ENCODE measurements around the gene TRIM42.

Gene TRIM42

GRCh38 chr3:140677764-140678163 is at the start of gene TRIM42:
TSS of gene TRIM42 (plus strand) at chr3:140678064. CDS start at chr3:140678230, 166 bp downstream.
- DNase-seq: no peak

- no peak for DNase-seq
These were observed 49.3 kb upstream of the TRIM42 start for GRCh38 chr3:140628606-140629005.

DNA sequence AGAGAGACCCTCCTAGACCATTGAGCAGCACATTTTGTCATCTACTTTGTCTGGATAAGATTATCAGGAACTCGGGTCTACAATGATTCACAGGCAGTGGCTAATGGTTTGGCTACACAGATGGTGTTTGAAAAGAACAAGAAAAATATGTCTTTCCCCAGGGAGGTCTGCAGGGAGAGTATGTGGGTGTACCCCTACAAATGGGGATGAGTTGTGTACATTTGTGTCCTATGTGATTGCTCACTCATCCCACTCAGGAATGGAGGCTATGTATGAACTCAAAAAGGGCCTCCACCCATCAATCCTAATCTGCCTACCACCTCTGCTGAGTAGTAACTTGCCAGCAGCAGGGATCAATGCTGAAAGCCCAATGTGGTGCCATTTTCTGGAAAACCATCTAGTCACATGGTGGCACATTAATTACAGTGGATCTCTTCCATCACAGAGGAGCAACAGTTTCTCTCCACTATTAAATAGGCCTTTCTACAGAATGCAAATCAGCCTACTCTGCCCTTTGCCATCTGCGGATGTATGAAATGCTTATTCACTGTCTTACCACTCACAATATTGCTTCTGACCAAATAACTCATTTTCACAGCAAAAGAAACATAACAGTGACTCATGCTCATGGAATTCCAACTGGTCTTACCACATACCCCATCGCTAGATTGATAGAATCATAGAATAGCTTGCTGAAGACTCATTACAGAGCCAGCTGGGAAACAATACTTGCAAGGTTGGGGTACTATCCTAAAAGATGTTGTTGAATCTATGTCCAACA is 48.3 kb upstream of the TRIM42 start:
- no peak for DNase-seq

DNA sequence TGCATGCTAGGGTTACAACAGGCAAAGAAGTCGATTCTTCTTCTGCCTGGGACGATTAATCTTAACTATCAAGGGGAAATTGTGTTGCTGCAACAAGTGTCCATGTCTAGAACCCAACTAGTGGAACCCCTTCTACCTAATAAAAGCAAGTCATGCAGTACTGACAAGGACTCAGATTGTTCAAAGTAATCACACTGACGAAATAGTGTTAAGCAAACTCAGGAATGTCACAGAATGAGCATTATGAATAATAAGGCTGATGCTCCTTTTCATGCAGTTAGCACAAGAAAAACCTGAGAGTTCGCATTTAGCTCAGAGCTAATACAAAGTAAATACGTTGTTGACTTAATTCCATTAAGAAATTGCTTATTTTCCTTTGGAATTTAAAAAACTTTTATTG is 47.5 kb upstream of the TRIM42 start:
- no peak for DNase-seq

GRCh38 chr3:140630866-140631265 is 47.0 kb upstream of the TRIM42 start:
- no peak for DNase-seq

GRCh38 chr3:140635276-140635675 is 42.6 kb upstream of the TRIM42 start:
- no peak for DNase-seq

GRCh38 chr3:140636406-140637138 is 41.3 kb upstream of the TRIM42 start:
- DNase-seq: no peak

GRCh38 chr3:140651287-140651686 is 26.6 kb upstream of the TRIM42 start:
- DNase-seq: no peak

- no peak for DNase-seq
These were observed 22.2 kb upstream of the TRIM42 start for GRCh38 chr3:140655678-140656077.

GRCh38 chr3:140664111-140664510 is 13.8 kb upstream of the TRIM42 start:
- DNase-seq: no peak

DNA sequence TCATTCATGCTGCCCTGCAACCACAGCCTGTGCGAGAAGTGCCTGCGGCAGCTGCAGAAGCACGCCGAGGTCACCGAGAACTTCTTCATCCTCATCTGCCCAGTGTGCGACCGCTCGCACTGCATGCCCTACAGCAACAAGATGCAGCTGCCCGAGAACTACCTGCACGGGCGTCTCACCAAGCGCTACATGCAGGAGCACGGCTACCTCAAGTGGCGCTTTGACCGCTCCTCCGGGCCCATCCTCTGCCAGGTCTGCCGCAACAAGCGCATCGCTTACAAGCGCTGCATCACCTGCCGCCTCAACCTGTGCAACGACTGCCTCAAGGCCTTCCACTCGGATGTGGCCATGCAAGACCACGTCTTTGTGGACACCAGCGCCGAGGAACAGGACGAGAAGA is 4.7 kb downstream of the TRIM42 start:
- DNase-seq: no peak

DNA sequence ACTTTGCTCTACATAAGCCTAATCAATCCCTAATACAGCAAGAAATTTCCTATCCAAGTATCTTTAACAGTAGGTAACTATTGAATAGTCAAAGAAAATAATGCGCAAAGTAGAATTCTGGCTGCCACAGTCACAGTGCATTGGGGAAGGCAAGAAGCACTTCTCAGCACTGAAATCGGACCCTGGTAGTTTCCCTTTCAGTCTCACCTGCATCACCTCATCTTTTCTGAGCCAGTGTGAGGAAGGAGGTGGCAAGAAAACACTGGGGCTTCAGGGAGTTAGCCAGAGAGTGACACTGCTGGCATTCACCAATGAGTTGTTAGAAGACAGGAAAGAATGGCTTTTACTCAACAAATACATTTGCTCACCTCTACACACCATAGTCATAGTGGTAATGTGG is 8.3 kb downstream of the TRIM42 start:
- DNase-seq: no peak

DNA sequence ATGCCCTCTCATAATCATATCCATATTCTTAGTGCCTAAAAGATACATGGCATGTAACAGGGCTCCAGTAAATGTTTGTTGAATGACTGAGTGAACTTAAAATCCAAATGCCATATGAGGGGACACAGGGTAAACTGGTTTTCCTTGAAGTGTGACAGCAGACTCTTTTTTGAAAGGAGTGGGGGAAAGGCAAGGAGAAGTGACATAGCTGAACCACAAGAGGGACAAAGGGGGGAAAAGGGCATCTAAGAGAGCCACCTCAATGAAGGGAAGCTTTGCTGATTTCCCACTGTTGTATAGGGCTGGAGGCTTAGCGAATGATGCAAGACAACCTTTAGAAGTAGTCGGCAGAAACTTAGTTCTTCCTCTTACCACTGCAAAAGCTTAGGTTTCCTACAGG is 9.1 kb downstream of the TRIM42 start:
- DNase-seq: no peak

- DNase-seq: no peak
These were observed 17.6 kb downstream of the TRIM42 start for GRCh38 chr3:140695361-140696061.

DNA sequence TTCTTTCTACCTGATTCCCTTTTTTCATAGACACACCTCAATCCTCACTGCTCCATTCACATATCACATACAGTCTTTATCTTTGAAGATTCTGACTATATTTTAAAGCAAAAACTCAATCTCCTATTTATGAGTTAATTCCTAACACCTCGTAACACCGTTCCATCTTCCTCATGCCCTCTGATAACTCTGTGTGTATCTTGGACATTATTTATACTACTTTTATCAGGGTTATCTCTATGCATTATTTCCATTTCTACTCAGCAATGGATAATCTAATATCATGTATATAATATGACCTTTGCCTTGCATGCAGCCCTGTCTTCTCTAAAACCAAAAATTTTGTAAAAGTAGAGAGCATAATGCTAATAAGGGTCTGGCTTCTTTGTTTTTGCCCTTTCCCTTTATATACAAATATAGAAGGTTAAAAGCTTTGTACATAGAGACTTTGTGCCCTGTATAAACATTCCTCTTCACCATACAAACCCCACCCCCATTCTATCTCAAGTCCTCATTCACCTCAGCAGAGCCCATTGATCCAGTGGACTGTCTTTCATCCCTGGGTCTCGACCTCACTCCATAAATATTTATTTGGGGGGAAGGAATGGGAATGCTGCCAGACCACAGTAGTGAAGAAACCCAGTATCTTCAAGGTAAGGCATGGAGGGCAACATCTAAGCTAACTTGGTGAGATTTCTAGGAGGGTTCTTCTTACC is 21.8 kb downstream of the TRIM42 start:
- DNase-seq: no peak

DNA sequence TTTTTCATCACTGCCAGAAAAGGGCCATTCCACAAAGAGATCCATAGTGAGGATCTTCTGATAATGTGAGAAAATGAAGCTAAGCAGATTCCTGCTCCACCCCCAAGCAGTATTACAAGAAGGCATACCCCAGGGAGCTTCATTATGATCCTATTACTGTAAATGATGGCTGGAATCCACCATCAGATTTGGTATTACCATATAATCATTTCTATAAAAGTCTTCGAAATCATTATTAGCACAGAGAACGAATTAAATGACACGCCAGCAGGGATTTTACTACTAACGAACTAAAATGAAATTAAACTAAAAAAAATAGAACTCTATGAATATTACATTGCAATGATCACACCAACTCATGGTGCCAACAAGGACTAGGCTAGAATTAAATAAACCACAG is 24.4 kb downstream of the TRIM42 start:
- no peak for DNase-seq

DNA sequence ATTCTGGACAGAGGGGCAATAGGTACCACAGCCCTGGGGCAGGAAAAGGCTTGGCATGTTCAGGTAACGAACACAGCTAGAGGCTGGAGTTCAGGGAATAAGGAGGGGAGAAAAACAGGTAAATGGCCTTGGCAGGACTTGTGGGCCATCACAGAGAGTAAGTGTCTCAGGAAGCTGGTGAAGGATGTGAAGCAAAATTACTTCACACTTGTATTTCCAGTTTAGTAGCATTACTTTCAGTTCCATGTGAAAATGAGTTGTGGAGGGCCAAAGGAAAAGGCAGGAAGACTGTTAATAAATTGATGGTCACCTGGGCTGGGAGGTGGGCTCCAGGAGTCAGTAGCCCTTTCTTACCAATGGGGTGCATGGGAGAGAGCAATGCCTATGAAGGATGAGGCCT is 25.6 kb downstream of the TRIM42 start:
- no peak for DNase-seq

DNA sequence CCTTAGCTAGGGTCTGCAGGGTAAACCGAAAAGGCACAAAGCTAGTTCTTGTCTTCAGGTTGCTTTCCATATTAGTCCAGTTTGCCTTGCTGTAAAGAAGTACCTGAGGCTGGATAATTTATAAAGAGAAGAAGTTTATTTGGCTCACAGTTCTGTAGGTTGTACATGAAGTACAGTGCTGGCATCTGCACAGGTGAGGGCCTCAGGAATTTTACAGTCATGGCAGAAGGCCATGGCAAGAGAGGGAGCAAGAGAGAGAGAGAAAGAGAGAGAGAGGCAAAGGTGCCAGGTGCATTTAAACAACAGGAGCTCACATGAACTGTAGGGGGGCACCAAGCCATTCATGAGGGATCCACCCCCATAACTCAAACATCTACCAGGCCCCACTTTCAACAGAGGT is 26.9 kb downstream of the TRIM42 start:
- DNase-seq: no peak

DNA sequence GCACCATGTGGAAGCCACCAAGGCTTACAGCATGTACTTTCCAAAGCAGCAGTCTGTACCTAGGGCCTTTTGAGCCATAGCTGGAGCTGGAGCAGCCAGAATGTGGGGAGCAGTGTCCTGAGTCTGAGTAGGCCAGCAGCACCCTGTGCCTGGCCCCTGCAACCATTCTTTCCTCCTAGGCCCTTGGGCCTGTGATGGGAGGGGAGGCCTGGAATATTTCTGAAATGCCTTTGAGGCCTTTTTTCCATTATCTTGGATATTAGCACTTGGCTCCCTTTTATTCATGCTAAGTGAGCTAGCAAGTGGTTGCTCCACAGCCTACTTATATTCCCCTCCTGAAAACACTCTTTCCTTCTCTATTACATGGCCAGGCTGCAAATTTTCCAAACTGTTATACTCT is 28.1 kb downstream of the TRIM42 start:
- DNase-seq: no peak

DNA sequence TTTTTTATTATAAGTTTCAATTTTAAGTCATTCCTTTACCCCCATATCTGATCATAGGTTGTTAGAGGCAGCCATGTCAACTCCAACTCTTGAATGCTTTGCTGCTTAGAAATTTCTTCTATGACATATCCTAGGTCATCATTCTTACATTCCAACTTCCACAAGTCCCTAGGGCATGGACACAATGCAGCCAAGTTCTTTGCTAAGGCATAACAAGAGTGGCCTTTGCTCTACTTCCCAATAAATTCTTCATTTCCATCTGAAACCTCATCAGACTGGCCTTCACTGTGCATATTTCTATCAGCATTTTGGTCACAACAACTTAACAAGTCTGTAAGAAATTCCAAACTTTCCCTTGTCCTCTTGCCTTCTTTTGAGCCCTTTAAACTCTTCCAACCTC is 28.5 kb downstream of the TRIM42 start:
- no peak for DNase-seq

DNA sequence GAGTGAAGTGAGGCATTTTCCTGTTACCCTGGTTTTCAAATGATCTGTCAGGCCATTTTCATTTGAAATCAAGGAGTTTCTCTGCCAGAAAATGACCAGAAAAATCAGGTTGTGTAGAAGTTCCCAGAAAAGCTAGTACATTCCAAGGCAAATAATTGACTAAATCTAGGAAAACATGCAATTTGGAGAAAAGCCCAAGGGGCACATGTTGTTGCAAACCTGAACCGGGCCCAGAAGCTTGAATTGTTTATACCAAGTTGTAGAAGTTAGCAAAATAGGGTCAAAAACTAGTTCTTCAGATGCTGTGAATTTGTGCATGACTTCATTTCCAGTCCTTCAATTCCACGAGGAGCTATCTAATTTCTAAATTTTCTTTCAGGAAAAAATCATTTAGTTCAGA is 31.0 kb downstream of the TRIM42 start:
- no peak for DNase-seq

DNA sequence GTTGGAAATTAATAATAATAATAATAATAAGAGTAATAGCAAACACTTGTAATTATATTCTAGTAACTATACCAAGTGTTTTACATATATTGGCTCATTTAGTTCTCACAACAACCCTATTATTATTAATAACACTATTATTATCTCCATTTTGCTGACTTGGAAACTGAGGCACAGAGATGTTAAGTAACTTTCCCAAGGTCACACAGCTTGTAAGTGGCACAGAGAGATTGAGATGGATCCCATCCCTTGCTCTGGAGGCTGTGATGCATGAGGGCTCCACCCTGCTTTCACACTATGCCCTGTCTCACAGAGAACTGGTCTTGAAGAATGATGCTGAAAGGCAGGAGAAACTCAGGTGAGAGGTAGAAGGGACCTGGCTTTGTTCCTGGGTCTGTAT is 31.9 kb downstream of the TRIM42 start:
- no peak for DNase-seq

DNA sequence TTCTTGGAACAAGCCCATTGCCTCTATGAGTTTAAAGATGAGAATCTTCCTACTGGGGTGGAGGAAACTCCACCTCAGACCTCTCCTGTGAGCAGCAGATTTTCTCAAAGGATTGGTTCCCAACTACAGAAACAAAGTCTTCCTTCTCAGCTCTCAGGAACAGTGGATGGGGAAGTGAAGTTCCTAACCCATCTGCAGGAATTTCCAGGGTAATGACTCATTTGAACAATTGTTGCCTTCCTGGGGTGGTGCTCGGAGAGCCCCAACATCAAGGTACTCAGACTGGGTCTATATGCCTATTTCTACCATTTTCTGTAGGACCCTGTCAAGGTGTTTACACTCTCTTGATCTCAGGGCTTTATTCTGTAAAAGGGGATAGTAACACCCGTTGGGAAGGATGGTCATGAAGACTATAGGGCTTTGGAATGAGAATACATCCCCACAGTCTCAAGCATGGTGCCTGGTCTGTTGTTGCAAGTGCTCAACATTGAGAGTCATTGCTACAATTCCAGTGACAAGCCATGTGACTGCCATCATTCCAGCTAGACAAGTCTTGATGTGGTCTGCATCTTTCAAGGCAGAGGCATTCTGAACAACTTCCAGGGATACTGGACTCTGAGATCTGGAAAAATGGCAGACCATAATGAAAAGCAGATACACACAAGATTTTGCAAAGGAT is 33.0 kb downstream of the TRIM42 start:
- no peak for DNase-seq

Data from NCI-H1092 (cell line).